ENCODE measurements around the gene OSBPL5. TPM values are rescaled to one million over a fixed set of nuclear protein-coding genes. Genes with fewer than 3 reads are reported as not detected.
A peak's percentile ranks its signal among the peaks of the same experiment; 100 is the strongest.

OSBPL5 gene
- total RNA-seq, 1 donor from 2014 or later: 92.0 TPM

DNA sequence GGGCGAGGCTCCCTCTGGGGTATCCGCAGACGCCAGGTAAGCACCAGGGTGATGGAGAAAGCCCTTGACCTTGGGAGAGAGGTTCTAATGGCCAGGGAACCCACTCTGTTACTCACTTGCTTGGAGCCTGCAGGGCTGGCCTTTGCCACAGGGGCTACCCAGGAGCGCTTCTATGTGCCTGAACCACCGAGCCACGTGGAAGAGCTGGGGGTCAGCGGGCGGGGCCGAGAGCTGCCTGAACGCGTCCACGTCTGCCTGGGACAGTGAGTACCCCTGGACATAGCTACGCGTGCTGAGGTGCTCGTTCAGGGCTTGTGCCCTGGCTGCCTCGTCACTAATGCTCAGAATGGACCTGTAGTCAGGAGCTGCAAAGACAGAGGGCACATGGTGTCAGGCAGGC lies 117.5 kb downstream of the OSBPL5 start:
- H3K4me3 ChIP-seq: no peak overlapping the region
- DNase-seq (ENCODE audit: low spot score in 2 of 2): no peak
- H3K27ac ChIP-seq: no peak overlapping the region
- peaks cover 5 to 15% of the 10 kb centered on the region in 2 donors for H3K36me3 ChIP-seq
- H3K27me3 ChIP-seq: no peaks in the 10 kb centered on the region
- intact Hi-C loops (cut with DNase I): no loop called here
- H3K4me1 ChIP-seq: peaks cover 9 to 30% of the 10 kb centered on the region in 2 donors
- H3K9me3 ChIP-seq: no peaks in the 10 kb centered on the region
- TF ChIP-seq, protein P1, sequence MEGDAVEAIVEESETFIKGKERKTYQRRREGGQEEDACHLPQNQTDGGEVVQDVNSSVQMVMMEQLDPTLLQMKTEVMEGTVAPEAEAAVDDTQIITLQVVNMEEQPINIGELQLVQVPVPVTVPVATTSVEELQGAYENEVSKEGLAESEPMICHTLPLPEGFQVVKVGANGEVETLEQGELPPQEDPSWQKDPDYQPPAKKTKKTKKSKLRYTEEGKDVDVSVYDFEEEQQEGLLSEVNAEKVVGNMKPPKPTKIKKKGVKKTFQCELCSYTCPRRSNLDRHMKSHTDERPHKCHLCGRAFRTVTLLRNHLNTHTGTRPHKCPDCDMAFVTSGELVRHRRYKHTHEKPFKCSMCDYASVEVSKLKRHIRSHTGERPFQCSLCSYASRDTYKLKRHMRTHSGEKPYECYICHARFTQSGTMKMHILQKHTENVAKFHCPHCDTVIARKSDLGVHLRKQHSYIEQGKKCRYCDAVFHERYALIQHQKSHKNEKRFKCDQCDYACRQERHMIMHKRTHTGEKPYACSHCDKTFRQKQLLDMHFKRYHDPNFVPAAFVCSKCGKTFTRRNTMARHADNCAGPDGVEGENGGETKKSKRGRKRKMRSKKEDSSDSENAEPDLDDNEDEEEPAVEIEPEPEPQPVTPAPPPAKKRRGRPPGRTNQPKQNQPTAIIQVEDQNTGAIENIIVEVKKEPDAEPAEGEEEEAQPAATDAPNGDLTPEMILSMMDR (IDR thresholded peaks at IDR 0.05): no peak

DNA sequence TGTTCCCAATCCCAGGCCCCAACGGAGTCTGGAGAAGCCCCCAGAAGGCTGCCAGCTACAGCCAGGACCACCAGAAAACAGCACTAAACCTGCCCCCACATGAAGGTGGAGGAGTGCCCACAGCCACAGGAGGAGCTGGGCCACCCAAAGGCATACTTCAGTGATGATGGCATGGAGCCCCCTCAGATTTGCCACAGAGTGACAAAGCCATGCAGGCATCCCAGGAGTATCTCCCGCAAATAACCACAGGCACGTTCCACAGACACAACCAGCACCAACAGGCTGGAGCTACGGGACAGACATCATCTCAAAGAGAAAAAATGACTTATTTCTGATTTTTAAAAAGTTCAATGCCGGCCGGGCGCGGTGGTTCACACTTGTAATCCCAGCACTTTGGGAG lies 118.5 kb downstream of the OSBPL5 start:
- TF ChIP-seq, protein P1 (IDR thresholded peaks at IDR 0.05): no peak
- intact Hi-C loops (cut with DNase I): no loop called here
- Histone ChIP-seq H3K4me1 (peaks cover 9 to 33% of the 10 kb centered on the region in 2 donors), H3K27me3 (no peaks in the 10 kb centered on the region), H3K36me3 (peaks cover 5 to 18% of the 10 kb centered on the region in 2 donors), H3K27ac (no peak overlapping the region), H3K9me3 (no peaks in the 10 kb centered on the region), H3K4me3 (no peak overlapping the region)
- no peak for DNase-seq (ENCODE audit: low spot score in 2 of 2)

DNA sequence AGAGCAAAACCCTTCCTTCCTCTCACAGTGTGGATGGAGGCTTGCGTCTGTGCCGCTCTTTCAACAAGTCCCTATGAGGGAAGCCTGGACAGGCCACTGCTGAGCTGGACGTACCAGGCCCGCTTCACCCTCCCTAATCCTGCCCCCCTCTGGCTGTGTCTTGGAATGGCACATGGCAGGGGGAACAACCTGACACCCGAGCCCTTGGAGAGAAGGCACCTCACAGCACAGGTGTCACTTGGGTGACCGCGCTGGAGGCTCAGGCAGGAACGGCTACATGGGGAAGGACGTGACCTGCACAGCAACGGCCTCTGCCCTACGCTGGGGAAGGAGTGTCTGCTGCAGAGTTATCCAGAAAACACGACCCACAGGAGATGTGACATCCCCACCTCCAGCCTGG lies 118.9 kb downstream of the OSBPL5 start:
- no peak for DNase-seq (ENCODE audit: low spot score in 2 of 2)
- Histone ChIP-seq H3K4me1 (peaks cover 9 to 33% of the 10 kb centered on the region in 2 donors), H3K36me3 (peaks cover 6 to 22% of the 10 kb centered on the region in 2 donors), H3K4me3 (no peak overlapping the region), H3K9me3 (no peaks in the 10 kb centered on the region), H3K27ac (peak overlapping the region in 1 of 2 donors; percentile 2), H3K27me3 (no peaks in the 10 kb centered on the region)
- TF ChIP-seq, protein P1 (IDR thresholded peaks at IDR 0.05): no peak
- intact Hi-C loops (cut with DNase I): no loop called here

DNA sequence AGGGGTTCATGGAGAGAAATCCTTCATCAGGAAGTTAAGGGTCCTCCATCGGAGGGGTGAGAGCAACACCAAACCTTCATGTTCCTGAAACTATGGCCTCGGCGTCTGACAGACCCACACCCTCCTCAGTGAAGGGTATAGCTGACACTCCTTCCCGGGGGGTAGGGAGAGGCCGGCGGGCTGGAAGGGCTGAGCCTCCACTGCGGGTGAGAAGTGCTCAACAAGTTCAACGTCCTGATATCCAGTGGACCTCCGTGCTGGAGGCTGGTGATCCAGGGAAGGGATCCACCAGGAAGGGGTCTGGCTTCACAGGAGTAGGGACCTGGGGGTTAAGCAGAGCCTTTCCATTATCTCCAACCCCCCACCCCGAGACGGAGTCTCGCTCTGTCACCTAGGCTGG lies 120.2 kb downstream of the OSBPL5 start:
- TF ChIP-seq, protein P1 (IDR thresholded peaks at IDR 0.05): no peak
- Histone ChIP-seq H3K36me3 (peaks cover 16 to 35% of the 10 kb centered on the region in 2 donors), H3K27me3 (no peaks in the 10 kb centered on the region), H3K4me1 (peaks cover 9 to 27% of the 10 kb centered on the region in 2 donors), H3K9me3 (no peaks in the 10 kb centered on the region), H3K27ac (peak overlapping the region; percentile 85 to 87), H3K4me3 (no peak overlapping the region)
- DNase-seq (ENCODE audit: low spot score in 2 of 2): no peak
- intact Hi-C loops (cut with DNase I): loop anchor here (5.0 kb wide), 2 partner anchors 53 to 117 kb away; partner anchors contain the start of gene NAP1L4

DNA sequence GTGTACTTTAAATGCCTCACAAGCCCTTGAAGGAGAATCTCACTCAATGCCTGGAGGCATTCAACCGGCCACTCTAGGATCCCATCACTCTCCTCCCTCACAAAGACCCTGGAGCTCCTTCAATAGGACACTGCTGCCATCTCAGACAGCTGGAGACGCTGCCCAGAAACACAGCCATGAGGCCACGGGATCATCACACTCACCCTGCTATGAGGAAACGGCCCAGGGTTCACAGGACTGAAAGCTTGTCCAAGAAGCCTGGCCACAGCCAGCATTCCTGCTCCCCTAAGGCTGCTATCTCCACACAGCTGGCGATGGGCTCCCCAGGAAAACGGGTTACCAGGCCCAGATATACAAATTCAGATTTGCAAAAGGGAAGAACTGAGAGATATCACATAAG lies 121.1 kb downstream of the OSBPL5 start:
- intact Hi-C loops (cut with DNase I): loop anchor here (5.0 kb wide), 2 partner anchors 52 to 118 kb away; partner anchors contain the start of gene NAP1L4
- Histone ChIP-seq H3K9me3 (no peaks in the 10 kb centered on the region), H3K27ac (peak overlapping the region; percentile 85 to 87), H3K4me3 (no peak overlapping the region), H3K4me1 (peaks cover 4 to 20% of the 10 kb centered on the region in 2 donors), H3K36me3 (peaks cover 18 to 44% of the 10 kb centered on the region in 2 donors), H3K27me3 (no peaks in the 10 kb centered on the region)
- no peak for DNase-seq (ENCODE audit: low spot score in 2 of 2)
- TF ChIP-seq, protein P1 (IDR thresholded peaks at IDR 0.05): no peak
